ENCODE measurements around the gene CYP39A1. TPM values are rescaled to one million over a fixed set of nuclear protein-coding genes. Genes with fewer than 3 reads are reported as not detected.

The CYP39A1 gene
- polyA plus RNA-seq, 4 donors, result 7.4 to 10.2 (median 8.9) TPM

DNA sequence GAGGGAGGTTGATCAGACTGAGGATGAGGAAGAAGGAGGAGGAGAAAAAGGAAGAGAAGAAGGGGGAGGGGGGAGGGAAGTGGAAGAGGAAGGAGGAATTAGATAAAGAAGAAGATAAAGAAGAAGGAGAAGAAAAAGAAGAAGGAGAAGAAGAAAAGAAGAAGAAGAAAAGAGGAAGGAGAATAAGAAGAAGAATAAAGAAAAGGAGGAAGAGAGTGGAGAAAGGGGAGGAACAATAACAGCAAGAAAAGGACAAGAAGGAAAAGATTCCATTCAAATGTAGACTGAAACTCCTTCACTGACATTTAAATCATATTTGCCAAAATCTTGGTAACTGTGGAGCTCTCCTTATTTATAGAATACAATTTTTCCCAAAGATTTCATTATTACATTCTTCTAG, 127.0 kb downstream of the CYP39A1 start:
- no peak for DNase-seq (ENCODE audit: low read depth in 4 of 4, low spot score in 3 of 4)

DNA sequence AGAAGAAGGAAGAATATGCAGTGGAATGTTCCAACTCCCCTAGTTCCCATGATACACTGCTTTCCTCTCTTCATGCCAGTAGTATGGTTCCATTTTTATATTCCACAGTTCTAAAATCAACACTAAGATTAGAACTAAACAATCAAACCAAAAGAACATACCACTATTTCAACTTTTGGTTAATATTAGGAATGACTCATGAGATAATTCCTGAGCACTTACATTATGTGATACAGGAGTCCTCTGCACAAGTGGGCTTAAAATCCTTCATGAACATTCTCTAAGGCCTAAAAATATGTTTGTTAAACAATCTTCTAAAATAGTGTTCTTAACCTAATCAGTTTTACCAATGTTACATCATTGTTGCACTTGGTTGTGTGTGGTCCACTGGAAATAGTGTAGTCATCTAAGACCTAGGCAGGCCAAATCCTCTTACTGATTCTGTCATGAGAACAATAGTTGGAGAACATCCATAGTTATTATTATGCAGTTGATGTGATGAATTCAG, 131.1 kb downstream of the CYP39A1 start:
- no peak for DNase-seq (ENCODE audit: low read depth in 4 of 4, low spot score in 3 of 4)

- no peak for DNase-seq (ENCODE audit: low read depth in 4 of 4, low spot score in 3 of 4)
Measured at GRCh38 chr6:46517202-46517601, 135.4 kb downstream of the CYP39A1 start.

DNA sequence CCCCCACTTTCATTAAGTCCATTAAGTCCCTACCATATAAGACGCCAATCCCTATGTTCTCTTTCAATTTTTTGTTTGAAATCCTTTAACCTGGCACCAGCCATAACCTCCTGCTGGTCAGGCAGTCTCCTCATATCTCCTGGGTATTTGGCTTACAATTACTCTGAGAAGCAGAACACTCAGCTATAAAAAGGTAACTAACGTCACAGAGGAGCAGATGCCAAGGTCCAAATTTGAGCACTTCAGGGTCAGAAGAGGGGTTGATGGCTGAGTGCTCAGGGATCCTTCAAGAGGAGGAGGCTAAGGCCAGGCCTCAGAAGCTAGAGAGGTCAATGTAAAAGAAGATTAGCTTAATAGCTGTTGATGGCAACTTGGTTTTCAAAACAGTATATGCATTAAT, 139.1 kb downstream of the CYP39A1 start:
- no peak for DNase-seq (ENCODE audit: low read depth in 4 of 4, low spot score in 3 of 4)

DNA sequence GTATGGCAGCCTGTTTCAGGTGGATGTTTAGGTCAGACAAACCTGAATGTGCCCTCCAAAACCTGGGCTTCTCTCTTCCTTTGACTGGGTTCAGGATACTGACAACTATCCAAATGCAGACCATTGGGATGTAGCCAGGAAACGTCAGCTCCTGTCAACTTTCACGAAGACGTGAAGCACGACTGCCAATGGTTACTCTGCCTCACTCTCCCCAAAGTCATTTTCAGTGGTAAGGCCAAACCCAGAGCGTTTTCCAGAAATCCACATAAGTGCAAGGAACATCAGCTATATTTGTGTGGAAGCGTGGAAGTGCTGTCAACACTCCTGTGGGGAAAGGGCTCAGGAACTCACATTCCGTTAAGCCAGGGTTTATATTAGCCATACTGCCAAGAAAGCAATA, 141.3 kb downstream of the CYP39A1 start:
- DNase-seq (ENCODE audit: low read depth in 4 of 4, low spot score in 3 of 4), result no peak

DNA sequence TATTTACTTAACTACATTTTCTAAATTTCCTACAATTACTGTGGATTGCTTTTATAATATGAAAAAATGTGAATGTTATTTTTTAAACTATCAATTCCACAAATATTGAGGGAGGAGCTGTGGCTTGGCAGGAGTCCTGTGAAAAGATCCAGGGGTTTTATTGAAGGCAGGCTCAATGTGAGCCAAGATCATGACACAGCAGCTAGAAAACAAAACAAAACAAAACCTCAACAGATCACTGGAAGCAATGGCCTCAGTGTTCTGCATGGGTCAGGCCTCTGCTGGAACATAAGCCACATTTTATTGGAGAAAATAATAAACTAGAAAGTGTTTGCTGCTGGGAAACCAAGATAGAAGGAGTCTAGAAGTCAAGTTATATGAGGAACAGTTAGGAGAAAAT, 142.0 kb downstream of the CYP39A1 start:
- peak in 1 of 4 donors; percentile 16 for DNase-seq (ENCODE audit: low read depth in 4 of 4, low spot score in 3 of 4)

DNA sequence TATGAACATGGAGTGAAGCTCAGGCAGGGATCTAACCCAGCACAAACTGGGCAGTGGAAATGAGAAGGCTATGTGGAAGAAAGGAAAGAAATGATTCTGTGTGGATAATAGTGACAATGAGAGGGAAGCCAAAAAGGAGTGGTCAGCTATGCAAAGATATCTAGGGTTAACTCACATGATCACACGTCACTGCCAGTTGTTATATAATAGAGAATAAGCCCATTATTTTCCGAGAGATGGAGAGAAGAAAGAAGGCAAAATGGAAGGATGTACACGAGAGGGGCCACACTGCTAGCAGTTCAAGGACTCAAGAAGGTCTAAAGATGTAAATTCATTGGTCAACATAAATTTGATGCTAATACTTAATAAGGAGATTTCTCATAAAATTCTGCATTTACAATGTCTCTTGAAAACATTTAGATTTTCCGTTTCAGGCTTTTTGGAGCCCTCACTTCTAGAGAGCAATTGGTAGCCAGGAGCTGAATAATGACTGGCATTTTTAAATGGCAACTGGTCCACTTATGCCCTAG, 142.6 kb downstream of the CYP39A1 start:
- no peak for DNase-seq (ENCODE audit: low read depth in 4 of 4, low spot score in 3 of 4)

DNA sequence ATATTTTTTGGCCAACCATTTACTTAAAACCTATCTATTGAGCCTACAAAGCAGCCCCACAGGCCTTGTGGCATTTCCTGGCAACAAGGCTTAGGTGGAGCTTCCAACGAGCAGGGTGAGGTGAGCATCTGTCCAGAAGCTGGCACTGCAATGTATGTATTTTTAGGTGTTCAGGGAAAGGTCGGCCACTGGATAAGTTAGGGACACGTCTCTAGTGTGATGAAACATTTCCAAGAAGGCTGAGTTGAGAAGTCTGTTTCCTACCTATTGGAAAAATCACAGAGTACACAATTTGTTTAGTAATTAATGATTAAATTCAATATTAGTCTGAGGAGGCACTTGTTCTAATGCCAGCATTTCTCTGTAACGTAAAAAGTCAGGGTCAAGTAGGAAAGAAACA, 143.6 kb downstream of the CYP39A1 start:
- no peak for DNase-seq (ENCODE audit: low read depth in 4 of 4, low spot score in 3 of 4)

GRCh38 chr6:46507426-46507825, 145.2 kb downstream of the CYP39A1 start:
- DNase-seq (ENCODE audit: low read depth in 4 of 4, low spot score in 3 of 4), result no peak

GRCh38 chr6:46505693-46506512, 146.7 kb downstream of the CYP39A1 start:
- DNase-seq (ENCODE audit: low read depth in 4 of 4, low spot score in 3 of 4), result no peak

DNA sequence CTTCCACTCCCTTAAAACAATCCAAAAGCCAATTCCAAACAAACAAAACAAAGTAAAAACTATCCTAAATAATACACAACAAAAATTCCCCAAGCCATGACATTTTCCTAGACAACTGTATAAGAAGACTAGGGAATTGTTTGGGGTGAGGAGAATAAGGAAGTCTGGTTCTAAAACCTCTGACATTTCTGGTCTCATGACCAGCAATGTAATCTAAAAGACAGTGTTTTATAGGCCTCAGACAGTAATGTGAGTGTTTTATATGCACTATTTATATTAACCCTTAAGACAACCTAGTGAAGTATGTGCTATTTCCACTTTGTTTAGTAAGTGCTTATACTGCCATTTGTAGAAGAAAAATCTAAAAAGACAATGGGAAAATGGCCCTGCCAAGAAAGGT, 148.4 kb downstream of the CYP39A1 start:
- no peak for DNase-seq (ENCODE audit: low read depth in 4 of 4, low spot score in 3 of 4)

DNA sequence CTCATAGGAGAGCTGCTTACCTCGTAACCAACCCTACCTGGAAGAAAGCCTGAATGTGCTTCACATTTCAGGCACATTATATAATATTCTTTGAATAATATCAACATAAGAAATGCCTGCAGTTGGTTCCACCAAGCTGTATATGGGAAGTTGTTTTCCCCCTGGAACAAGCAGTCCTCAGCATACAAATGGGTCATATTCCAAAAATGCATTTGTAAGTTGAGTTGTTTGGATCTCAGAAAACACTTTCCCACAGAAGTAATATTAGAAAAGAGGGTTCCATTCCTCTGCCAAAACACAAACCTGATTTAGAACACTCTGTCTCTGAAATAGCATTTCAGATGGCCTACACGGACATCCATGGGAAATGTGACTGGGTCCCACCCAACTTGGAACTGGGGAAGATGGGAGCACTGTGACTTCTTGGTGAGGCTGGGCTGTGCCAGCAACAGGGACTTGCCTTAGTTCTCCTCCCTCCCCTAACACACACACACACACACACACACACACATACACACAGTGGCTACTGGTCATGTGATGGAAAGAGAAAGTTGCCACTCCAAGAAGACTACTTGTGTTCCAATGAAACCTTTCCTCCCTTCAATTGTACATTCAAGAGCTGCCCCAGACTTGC, 150.0 kb downstream of the CYP39A1 start:
- DNase-seq (ENCODE audit: low read depth in 4 of 4, low spot score in 3 of 4), result no peak

DNA sequence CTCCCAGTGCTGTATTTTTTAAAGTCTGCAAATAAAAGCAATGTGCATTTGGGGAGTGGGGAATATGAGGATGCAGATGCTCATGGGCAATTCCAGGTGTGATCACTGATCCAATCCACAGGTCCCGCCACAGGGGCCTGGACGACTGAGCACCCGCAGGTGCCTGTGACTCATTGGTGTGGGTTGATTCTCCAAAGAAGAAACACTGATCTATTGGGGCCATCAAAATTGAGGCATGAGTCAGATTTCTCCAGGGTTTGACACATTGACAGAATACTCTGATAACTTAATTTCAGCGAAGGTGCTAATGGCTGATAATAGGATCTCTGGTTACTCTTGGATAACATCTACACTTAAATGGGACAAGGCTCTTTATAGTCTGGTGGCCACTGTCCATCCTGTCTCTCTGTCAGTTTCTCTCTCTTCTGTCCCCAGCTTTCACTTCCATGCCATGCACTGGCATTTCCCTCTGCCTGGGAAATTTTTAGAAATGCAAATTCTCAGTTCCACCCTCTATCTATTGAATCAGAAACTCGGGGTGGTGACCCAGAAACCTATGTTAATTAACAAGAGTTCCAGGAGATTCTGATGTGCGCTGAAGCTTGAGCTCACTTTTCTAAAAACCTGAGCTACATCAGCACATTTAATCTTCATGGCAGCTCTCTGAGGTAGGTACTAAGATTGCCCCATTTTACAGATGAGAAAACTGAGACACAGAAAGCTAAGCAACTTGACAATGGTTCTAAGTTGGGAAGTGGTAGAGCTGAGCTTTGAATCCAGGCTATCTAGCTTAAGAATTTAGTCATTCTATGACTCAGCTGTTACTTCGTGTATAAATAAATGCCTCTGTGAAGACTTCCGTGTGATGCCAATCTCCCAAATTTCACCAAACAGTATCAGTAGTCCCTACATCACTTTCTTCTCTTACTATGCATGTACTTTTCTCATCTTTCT, 151.2 kb downstream of the CYP39A1 start:
- no peak for DNase-seq (ENCODE audit: low read depth in 4 of 4, low spot score in 3 of 4)

- DNase-seq (ENCODE audit: low read depth in 4 of 4, low spot score in 3 of 4), result no peak
Measured at GRCh38 chr6:46500382-46500781, 152.2 kb downstream of the CYP39A1 start.

Other genes starting within 250 kb of the CYP39A1 start
- gene RCAN2, start 161.4 kb downstream of the CYP39A1 start, polyA plus RNA-seq (ENCODE audit: insufficient read length in 4 of 4), result 10 to 100 TPM; 23.7 to 31.3 (median 28.1) TPM
- 10 to 100 TPM; 32.1 to 41.8 (median 34.0) TPM for gene SLC25A27, start 157 bp upstream of the CYP39A1 start, polyA plus RNA-seq (ENCODE audit: insufficient read length in 4 of 4)
- gene TDRD6, start 35.1 kb upstream of the CYP39A1 start, polyA plus RNA-seq (ENCODE audit: insufficient read length in 4 of 4), result 1 to 10 TPM in 3 of 4 donors, under 1 TPM in 1; 0.90 to 4.9 (median 1.7) TPM
- gene PLA2G7, start 82.6 kb upstream of the CYP39A1 start, polyA plus RNA-seq (ENCODE audit: insufficient read length in 4 of 4), result 1 to 10 TPM; 2.6 to 3.1 (median 3.1) TPM
- gene ANKRD66, start 94.1 kb upstream of the CYP39A1 start, polyA plus RNA-seq (ENCODE audit: insufficient read length in 4 of 4), result not detected
- gene MEP1A, start 140.6 kb upstream of the CYP39A1 start, polyA plus RNA-seq (ENCODE audit: insufficient read length in 4 of 4), result under 1 TPM in 1 of 4 donors, not detected in 3; 0.03 TPM

Measured in right renal pelvis (tissue), 4 donors.